Activated CD4-positive, alpha-beta T cell treated with anti-CD3 and anti-CD28 coated beads, Interleukin-2, amount 10 ng/mL, durations not matched to agents 7 days and 5 days (primary cell): ENCODE data around the gene CRLF1. TPM values are rescaled to one million over a fixed set of nuclear protein-coding genes. Genes with fewer than 3 reads are reported as not detected.

Experiments used
- CTCF ChIA-PET: fragments of 350-600 bp; sonication (Branson Sonifier 250); formaldehyde crosslinking; loops from one replicate; lab custom pipeline; 2021; ENCODE audit warnings: antibody characterized with exemption; lab: Charles Lee
- POLR2A ChIA-PET: fragments of 350-600 bp; sonication (Branson Sonifier 250); formaldehyde crosslinking; loops from one replicate; lab custom pipeline; 2021; ENCODE audit warnings: antibody characterized with exemption; lab: Charles Lee
- DNase-seq: peaks from one replicate; pipeline ENCODE4 v3.0.0-alpha.2; 2020
- H3K27ac Mint-ChIP-seq: one replicate; pipeline ENCODE4 v1.8.0; 2021; ENCODE audit warnings: mild to moderate bottlenecking, moderate library complexity, mixed read lengths
- H3K27me3 Mint-ChIP-seq: one replicate; pipeline ENCODE4 v1.8.0; 2021; ENCODE audit warnings: mixed read lengths
- H3K36me3 Mint-ChIP-seq: one replicate; pipeline ENCODE4 v1.8.0; 2021; ENCODE audit warnings: low read depth, mixed read lengths
- H3K4me1 Mint-ChIP-seq: one replicate; pipeline ENCODE4 v1.8.0; 2021; ENCODE audit warnings: mixed read lengths
- H3K4me3 Mint-ChIP-seq: one replicate; pipeline ENCODE4 v1.8.0; 2021; ENCODE audit warnings: mild to moderate bottlenecking, moderate library complexity, mixed read lengths
- H3K9me3 Mint-ChIP-seq: one replicate; pipeline ENCODE4 v1.8.0; 2021; ENCODE audit warnings: mixed read lengths
- total RNA-seq, 2 experiments: library from RNA; stranded (reverse); gene quantifications; one replicate each; pipeline ENCODE4 v1.2.3, GENCODE V29; 2021

The CRLF1 gene
- total RNA-seq, 2 experiments from 2014 or later: not detected

DNA sequence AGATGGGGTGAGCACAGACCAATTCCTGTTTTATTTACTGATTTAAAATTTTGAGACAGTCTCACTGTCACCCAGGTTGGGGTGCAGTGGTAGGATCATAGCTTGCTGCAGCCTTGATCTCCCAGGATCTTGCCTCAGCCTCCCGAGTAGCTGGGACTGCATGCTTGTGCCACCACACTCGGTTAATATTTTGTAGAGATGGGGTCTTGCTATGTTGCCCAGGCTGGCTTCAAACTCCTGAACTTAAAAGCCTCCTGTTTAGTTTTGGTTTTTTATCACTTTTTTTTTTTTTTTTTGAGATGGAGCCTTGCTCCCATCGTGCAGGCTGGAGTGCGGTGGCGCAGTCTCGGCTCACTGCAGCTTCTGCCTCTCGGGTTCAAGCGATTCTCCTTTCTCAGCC, 30.2 kb downstream of the CRLF1 start:
- no peak for DNase-seq
- H3K9me3 Mint-ChIP-seq: no peaks in the 10 kb centered on the region
- H3K36me3 Mint-ChIP-seq: peaks cover 37% of the 10 kb centered on the region
- peaks cover 28% of the 10 kb centered on the region for H3K4me1 Mint-ChIP-seq
- H3K27ac Mint-ChIP-seq: no peak overlapping the region
- CTCF ChIA-PET: interaction anchor here (0.5 to 1.2 kb wide), 2 partner anchors 9 to 115 kb away, joined by 3 read pairs; no protein-coding TSS in a partner anchor
- H3K27me3 Mint-ChIP-seq: no peaks in the 10 kb centered on the region
- POLR2A ChIA-PET: interaction anchor here (0.7 to 1.0 kb wide), 2 partner anchors 19 to 56 kb away, joined by 3 read pairs; partner anchors contain the start of gene KXD1
- no peak overlapping the region for H3K4me3 Mint-ChIP-seq

DNA sequence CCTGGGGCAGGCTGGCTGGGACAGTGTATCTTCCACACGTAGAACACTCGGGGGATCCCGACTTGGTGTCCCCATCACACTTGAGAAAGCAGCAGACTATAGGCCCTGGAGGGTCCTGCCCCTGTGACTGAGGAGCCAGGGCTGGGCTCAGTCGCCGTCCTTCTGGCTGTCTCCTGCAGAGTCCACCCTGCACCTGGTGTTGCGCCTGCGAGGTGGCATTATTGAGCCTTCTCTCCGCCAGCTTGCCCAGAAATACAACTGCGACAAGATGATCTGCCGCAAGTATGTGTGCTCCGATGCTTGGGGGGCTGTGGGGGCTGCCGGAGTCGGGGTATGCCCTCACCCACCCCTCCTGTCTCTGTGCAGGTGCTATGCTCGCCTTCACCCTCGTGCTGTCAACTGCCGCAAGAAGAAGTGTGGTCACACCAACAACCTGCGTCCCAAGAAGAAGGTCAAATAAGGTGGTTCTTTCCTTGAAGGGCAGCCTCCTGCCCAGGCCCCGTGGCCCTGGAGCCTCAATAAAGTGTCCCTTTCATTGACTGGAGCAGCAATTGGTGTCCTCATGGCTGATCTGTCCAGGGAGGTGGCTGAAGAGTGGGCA, 31.8 kb downstream of the CRLF1 start:
- peaks cover 30% of the 10 kb centered on the region for H3K4me1 Mint-ChIP-seq
- CTCF ChIA-PET: no interaction called here

DNA sequence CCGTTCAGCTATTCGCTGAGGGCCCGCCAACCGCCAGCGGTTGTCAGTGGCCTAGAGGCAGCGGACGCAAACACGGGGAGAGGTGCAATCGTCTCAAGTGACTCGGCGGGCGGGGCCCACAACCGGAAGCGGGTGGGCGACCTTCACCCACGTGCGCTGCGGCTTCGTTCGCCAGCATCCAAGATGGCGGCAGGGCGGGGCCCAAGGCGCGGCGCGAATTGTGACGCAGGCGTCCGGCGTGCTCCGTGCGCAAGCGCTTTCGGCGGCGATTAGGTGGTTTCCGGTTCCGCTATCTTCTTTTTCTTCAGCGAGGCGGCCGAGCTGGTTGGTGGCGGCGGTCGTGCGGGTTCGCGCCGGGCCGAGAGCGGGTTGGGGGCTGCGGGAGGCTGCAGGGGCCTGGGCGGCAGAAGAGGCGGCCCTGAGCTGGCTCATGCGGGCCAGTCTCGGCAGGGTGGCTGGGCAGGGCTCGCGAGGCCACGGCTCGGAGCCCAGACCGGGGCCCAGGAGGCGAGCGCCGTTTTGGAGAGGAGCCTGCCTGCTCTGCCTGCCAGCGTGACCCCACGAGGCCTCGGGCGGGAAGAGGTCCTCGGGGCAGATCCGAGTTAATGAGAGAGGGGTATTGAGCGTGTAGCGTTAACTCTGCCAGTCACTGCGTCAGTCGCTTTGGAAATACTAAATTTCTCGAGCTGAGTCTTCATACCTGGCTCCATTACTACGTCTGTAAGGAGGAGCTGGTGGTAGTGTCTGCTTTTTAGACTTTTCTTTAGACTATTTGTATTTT, 34.8 kb downstream of the CRLF1 start, which contains the start of gene UBA52:
Gene UBA52, plus strand, starts transcription at position 294 of the 781 bp plus-strand sequence. CDS start 1,444 bp downstream, outside the sequence.
- Mint-ChIP-seq H3K36me3 (peaks cover 56% of the 10 kb centered on the region), H3K27ac (peak within 1 kb of the TSS; percentile 95)
- CTCF ChIA-PET: interaction anchor here (0.9 to 3.7 kb wide), 11 partner anchors 9 to 294 kb away, joined by 3 to 41 read pairs (median 3); partner anchors contain the start of genes FKBP8 and REX1BD

More for the DNA sequence above, 31.8 kb downstream of the CRLF1 start:
- H3K36me3 Mint-ChIP-seq: peaks cover 40% of the 10 kb centered on the region
- H3K27me3 Mint-ChIP-seq: no peaks in the 10 kb centered on the region
- H3K9me3 Mint-ChIP-seq: no peaks in the 10 kb centered on the region
- no peak overlapping the region for H3K4me3 Mint-ChIP-seq
- H3K27ac Mint-ChIP-seq: no peak overlapping the region
- DNase-seq: no peak
- POLR2A ChIA-PET: no interaction called here

DNA sequence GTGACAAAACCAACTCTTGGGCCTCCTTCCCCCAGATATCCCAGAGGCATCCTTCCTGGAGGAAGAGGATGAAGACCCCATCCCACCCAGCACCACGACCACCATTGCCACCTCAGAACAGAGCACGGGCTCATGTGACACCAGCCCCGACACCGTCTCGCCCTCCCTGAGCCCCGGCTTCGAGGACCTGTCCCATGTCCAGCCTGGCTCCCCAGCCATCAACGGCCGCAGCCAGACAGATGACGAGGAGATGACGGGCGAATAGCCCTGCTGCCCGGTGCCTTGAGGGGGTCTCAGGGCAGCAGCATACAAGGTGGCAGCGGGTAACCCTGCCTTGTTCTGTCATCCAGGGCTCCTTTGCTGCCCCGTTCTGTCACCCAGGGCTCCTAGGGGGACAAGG, 38.2 kb downstream of the CRLF1 start:
- H3K4me3 Mint-ChIP-seq: no peak overlapping the region
- ChIA-PET CTCF (no interaction called here), POLR2A (no interaction called here)
- no peak for DNase-seq
- no peak overlapping the region for H3K27ac Mint-ChIP-seq
- no peaks in the 10 kb centered on the region for H3K27me3 Mint-ChIP-seq
- peaks cover 49% of the 10 kb centered on the region for H3K36me3 Mint-ChIP-seq
- H3K9me3 Mint-ChIP-seq: no peaks in the 10 kb centered on the region
- H3K4me1 Mint-ChIP-seq: peaks cover 16% of the 10 kb centered on the region

More for the DNA sequence above, 34.8 kb downstream of the CRLF1 start, which contains the start of gene UBA52:
- POLR2A ChIA-PET: interaction anchor here (0.5 to 2.2 kb wide), 5 partner anchors 13 to 76 kb away, joined by 3 to 14 read pairs (median 4); partner anchors contain the start of gene REX1BD
- DNase-seq: peak; percentile 98
- no peaks in the 10 kb centered on the region for H3K27me3 Mint-ChIP-seq
- H3K4me3 Mint-ChIP-seq: peak within 1 kb of the TSS; percentile 92
- no peaks in the 10 kb centered on the region for H3K9me3 Mint-ChIP-seq
- peaks cover 28% of the 10 kb centered on the region for H3K4me1 Mint-ChIP-seq

DNA sequence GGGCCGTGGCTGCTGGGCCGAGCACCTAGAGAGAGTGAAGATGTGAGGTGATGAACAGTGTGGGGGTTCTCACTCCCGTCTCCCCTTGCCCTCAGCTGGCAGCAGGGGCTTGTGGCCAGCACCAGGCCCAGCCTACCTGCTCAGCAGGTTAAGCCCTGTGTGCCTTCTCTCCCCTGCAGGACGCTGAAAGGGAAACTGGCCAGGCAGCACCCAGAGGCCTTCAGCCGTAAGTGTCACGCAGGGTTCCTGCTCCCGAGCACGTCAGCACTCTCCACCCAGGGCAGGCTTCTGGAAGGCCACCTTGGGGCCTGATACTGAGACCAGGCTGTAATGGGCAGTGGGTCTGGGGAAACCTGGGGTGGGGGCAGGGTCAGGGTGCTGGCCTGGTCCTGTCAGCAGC, 39.6 kb downstream of the CRLF1 start:
- POLR2A ChIA-PET: no interaction called here
- Mint-ChIP-seq H3K9me3 (no peaks in the 10 kb centered on the region), H3K36me3 (peaks cover 42% of the 10 kb centered on the region), H3K27me3 (no peaks in the 10 kb centered on the region), H3K27ac (no peak overlapping the region), H3K4me1 (peaks cover 4% of the 10 kb centered on the region), H3K4me3 (no peak overlapping the region)
- CTCF ChIA-PET: interaction anchor here (0.9 to 1.1 kb wide), 2 partner anchors 9 to 46 kb away, joined by 3 read pairs; no protein-coding TSS in a partner anchor
- DNase-seq: no peak

DNA sequence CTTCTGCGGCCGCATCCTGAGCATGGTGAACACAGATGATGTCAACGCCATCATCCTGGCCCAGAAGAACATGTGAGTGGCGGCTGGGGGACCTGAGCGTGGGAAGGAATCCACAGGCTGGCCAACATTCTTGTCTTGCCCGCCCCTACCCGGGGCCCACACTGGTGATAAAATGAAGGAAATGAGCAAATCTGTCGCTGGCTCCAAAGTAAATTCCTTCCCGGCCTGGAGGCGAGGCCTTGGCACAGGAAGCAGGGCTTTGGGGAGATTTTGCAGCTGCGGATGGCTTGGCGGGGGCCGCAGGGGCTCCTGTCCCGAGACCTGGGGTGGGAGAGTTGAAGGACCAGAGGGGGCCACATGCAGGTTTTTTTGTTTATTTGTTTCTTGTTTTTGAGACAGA, 44.5 kb downstream of the CRLF1 start:
- Mint-ChIP-seq H3K27ac (no peak overlapping the region), H3K27me3 (no peaks in the 10 kb centered on the region), H3K9me3 (no peaks in the 10 kb centered on the region), H3K4me1 (peaks cover 25% of the 10 kb centered on the region), H3K4me3 (no peak overlapping the region), H3K36me3 (peaks cover 23% of the 10 kb centered on the region)
- POLR2A ChIA-PET: no interaction called here
- CTCF ChIA-PET: interaction anchor here (2.8 kb wide), 1 partner anchor 27 kb away, joined by 13 read pairs; the partner anchor contains the start of gene REX1BD
- no peak for DNase-seq

DNA sequence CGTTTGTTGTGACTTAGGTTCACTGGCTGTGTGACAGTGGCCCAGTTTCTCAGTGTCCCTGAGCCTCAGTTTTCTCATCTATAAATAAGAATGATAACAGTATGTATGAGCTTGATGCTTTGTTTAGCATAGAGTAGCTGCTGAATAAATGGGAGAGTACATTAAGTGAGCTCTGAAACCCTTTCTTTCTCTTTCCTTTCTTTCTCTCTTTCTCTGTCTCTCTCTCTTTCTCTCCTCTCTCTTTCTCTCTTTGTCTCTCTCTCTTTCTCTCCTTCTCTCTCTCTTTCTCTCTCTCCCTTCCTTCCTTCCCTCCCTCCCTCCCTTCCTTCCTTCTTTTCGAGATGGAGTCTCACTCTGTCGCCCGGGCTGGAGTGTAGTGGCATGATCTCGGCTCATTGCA, 46.9 kb downstream of the CRLF1 start:
- ChIA-PET CTCF (interaction anchor here (0.7 kb wide), 1 partner anchor 48 kb away, joined by 3 read pairs; no protein-coding TSS in a partner anchor), POLR2A (no interaction called here)
- peaks cover 14% of the 10 kb centered on the region for H3K36me3 Mint-ChIP-seq

DNA sequence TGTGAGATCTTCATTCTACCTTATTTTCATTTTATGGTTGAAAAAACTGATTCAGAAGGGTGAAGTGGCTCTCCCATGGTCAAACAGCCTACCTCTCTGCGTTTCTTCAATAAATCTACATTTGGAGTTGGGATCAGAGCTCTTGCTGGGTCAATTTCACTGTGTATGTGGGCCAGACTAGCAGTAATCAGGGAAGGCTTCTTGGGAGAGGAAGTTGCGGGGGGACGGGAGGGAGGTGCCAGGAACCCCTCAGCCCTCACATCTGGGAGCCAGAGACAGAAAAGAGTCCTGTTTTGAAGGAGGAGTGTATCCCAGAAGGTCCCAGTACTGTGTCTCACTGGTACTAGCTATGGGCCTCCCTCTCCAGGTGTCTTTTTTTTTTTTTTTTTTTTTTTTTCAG, 48.0 kb downstream of the CRLF1 start:
- Mint-ChIP-seq H3K4me1 (peaks cover 27% of the 10 kb centered on the region), H3K9me3 (no peaks in the 10 kb centered on the region), H3K27me3 (no peaks in the 10 kb centered on the region), H3K27ac (peak overlapping the region; percentile 97), H3K36me3 (peaks cover 12% of the 10 kb centered on the region), H3K4me3 (peak overlapping the region; percentile 83)
- ChIA-PET CTCF (interaction anchor here (0.6 to 2.1 kb wide), 6 partner anchors 13 to 137 kb away, joined by 3 to 16 read pairs (median 4); no protein-coding TSS in a partner anchor), POLR2A (interaction anchor here (0.6 to 1.0 kb wide), 2 partner anchors 13 to 48 kb away, joined by 3 read pairs; partner anchors contain the start of gene UBA52)
- DNase-seq: no peak

More for the DNA sequence above, 46.9 kb downstream of the CRLF1 start:
- Mint-ChIP-seq H3K4me1 (peaks cover 27% of the 10 kb centered on the region), H3K27me3 (no peaks in the 10 kb centered on the region), H3K9me3 (no peaks in the 10 kb centered on the region), H3K4me3 (peak overlapping the region; percentile 83), H3K27ac (peak overlapping the region; percentile 97)
- DNase-seq: no peak

DNA sequence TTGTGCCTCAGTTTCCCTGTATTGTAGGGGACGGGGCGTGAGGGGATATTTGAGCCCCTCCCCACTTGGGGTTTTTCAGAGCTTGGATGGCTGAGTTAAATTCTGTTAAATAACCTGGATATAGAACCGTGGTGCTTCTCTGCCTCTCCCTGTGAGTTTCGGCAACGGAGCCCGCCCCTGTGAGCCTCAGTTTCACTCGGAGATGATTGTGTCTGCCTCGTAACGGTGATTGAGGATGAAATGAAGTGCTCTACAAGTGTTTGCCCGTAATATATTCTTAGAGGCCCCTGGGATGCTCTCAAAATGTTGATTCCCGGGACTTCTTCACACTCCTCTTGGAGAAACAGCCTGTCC, 48.4 kb downstream of the CRLF1 start:
- ChIA-PET CTCF (interaction anchor here (0.5 to 2.1 kb wide), 9 partner anchors 12 to 137 kb away, joined by 3 to 16 read pairs (median 3); partner anchors contain the start of gene REX1BD), POLR2A (interaction anchor here (0.6 to 1.0 kb wide), 3 partner anchors 14 to 47 kb away, joined by 3 read pairs; partner anchors contain the start of gene UBA52)
- no peaks in the 10 kb centered on the region for H3K27me3 Mint-ChIP-seq
- peaks cover 27% of the 10 kb centered on the region for H3K4me1 Mint-ChIP-seq
- H3K36me3 Mint-ChIP-seq: peaks cover 8% of the 10 kb centered on the region
- DNase-seq: no peak
- H3K9me3 Mint-ChIP-seq: no peaks in the 10 kb centered on the region
- peak overlapping the region; percentile 97 for H3K27ac Mint-ChIP-seq
- H3K4me3 Mint-ChIP-seq: peak overlapping the region; percentile 83

DNA sequence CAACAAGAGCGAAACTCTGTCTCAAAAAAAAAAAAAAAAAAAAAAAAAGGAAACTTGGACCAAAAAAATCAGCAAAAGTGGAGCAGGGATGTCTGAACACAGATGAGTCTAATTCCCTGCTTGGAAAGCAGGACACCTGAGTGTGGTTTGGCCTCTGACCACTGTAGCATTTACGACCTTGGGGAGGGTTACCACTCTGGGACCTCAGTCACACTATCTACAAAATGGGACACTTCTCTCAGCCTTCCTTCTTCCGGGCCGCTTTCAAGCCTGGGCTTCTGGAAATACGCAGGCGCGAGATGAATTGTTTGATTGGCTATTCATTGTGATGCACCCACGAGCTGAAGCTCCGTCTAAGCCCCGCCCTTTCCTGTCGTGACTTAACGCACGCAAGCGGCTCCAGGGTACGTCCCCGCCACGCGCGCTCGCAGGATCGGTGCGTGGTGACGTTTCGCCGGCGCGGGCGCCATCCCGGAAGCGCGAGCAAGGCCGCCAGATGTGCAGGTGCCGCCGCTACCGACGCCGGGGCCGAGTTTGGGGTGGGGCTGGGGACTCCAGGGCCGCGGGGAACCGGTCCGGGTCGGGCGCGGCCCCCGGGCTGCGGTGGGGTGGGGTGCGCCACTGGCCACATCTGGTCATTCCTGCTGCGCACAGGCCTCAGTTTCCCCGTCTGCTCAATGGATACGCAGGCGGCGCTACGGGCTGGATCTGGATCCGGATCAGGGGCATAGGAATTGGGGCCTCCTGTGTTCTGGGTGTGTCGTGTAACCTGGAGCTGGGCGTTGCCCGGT, 49.0 kb downstream of the CRLF1 start, which contains the start of gene KXD1:
Gene KXD1, plus strand, starts transcription at position 460 of the 791 bp plus-strand sequence. CDS start 4,187 bp downstream, outside the sequence.
- Mint-ChIP-seq H3K9me3 (no peaks in the 10 kb centered on the region), H3K27me3 (no peaks in the 10 kb centered on the region), H3K27ac (peak within 1 kb of the TSS; percentile 97), H3K4me3 (peak within 1 kb of the TSS; percentile 83), H3K4me1 (peaks cover 27% of the 10 kb centered on the region), H3K36me3 (peaks cover 4% of the 10 kb centered on the region)
- ChIA-PET CTCF (interaction anchor here (0.5 to 2.1 kb wide), 11 partner anchors 12 to 136 kb away, joined by 3 to 16 read pairs (median 3); partner anchors contain the start of genes FKBP8 and REX1BD), POLR2A (interaction anchor here (0.6 to 1.1 kb wide), 3 partner anchors 14 to 47 kb away, joined by 3 to 6 read pairs (median 3); partner anchors contain the start of gene UBA52)
- peak; percentile 100 for DNase-seq

DNA sequence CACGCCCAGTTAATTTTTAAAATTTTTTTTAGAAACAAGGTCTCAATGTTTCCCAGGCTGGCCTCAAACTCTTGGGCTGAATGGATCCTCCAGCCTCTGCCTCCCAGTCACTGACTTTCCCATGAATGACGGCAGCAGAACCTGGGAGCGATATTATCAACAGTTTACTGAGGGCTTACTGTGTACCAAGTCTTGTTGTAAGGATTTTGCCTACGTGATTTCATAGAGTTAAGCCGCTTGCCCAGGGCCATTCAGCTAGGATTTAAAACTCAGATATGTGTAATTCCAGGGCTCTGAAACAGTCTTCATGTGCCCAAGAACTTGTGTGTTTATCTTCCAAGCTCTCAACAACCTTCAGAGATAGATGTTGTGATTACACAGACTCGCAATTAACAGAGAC, 55.0 kb downstream of the CRLF1 start:
- Mint-ChIP-seq H3K36me3 (no peaks in the 10 kb centered on the region), H3K27me3 (peaks cover 2% of the 10 kb centered on the region), H3K9me3 (no peaks in the 10 kb centered on the region), H3K4me3 (no peak overlapping the region), H3K4me1 (no peaks in the 10 kb centered on the region), H3K27ac (no peak overlapping the region)
- no peak for DNase-seq
- ChIA-PET CTCF (interaction anchor here (0.6 to 1.7 kb wide), 4 partner anchors 23 to 61 kb away, joined by 3 to 4 read pairs (median 3); partner anchors contain the start of genes REX1BD and TMEM59L), POLR2A (no interaction called here)
